GM19238 (cell line): ENCODE results near the gene TMEM30A.

Experiments used
- DNase-seq: peaks from one replicate; pipeline ENCODE4 v3.0.0; 2011; ENCODE audit warnings: low spot score; ENCODE audit not compliant: insufficient read length

TMEM30A gene

GRCh38 chr6:75284632-75285282 is at the start of gene TMEM30A:
Gene TMEM30A (minus strand): TSS chr6:75284792. CDS start chr6:75284638, 154 bp downstream.
- peak; percentile 79 for DNase-seq

DNA sequence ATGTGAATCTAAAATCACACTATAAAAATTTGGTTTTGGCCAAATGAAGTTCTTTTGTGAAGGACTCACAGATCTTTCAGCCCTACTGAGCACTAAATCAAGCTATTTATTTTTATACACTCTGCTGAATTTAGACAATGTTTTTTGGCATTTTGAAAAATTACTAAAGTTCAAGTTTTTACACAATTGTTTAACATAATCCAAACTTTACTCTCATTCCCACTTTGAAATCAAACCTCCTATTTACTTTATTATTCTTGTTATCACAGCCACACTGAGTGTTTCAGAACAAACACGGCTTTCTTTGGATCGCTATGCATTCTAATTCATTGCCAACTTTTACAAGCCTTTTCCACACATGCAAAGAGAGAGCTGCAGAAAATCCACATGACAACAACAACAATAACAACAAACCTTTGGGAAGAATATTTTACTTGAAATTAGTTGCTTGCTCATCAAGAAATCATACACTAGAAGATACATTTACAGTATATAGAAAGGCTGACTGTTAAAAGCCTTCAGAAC is 49.1 kb upstream of the TMEM30A start:
- no peak for DNase-seq

DNA sequence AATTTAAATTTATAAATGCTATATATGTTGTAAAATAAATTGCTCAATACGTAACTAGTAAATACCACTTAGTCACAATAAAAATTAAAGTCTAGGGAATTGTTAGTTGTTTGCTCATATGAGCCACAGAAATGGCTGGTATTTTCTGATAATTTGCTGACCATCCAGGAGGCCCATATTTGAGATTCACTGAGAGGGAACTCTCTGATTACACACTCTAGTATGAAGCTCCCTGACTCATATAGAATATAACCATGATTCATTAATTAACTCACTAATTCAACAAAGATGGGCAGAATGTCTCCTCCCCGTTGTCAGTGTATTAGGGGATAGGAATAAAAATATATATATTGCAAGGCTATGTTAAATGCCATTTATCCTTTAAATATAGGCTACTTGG is 46.6 kb upstream of the TMEM30A start:
- no peak for DNase-seq

- DNase-seq = no peak
Measured at GRCh38 chr6:75329703-75330102, 45.1 kb upstream of the TMEM30A start.

GRCh38 chr6:75327807-75328206 is 43.2 kb upstream of the TMEM30A start:
- no peak for DNase-seq

GRCh38 chr6:75326557-75327258 is 42.1 kb upstream of the TMEM30A start:
- DNase-seq = no peak

- no peak for DNase-seq
Measured at GRCh38 chr6:75318900-75319299, 34.3 kb upstream of the TMEM30A start.

DNA sequence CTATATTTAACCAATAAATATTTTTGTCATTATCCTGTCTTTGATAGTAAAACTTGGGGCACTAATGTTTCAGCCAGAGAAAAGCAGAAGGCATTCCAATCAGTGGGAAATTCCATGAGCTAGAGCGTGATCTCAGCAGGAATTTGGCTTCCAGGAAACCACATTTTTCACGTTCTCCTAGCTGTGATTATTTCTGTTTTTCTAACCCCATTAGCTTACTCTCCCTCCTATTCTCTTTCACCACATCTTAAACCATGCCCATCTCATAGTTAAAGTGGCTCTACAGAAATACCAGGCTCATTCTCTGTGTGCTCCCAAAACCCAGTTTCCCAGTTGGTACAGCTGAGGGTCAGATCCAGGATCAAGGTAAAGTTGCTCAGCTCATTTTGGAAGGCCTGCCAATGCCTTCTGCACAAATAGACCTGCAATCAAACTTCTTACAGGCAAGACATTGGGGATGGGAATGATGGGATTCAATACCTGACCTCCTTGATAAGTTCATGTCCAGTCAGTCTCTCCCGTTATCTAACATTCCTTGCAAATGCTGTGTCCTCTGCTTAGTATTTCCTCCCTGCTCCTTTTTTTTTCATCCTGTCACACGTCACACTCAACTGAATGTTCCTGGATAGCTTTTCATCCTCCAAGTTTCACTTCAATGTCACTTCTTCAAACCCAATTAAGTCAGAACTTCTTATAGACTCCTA is 33.1 kb upstream of the TMEM30A start:
- no peak for DNase-seq

DNA sequence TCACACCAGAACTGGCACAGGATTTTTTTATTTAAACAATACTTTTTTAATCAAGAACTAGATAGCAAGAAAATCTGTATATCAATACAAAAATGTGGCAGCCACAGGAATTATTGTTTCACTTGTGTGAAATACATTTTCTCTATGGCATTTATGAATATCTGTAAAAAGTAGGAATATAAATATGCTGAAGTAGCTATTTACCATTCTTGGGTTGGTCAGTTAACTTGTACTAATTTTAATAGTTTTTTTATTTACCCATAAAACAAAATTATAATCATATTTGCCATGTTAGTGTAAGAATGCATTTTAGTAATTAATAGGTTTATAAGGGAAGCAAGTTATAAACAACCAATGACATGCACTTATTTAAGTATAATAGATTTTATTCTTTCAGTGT is 31.4 kb upstream of the TMEM30A start:
- no peak for DNase-seq

GRCh38 chr6:75308250-75308988 is 23.8 kb upstream of the TMEM30A start:
- DNase-seq = no peak

DNA sequence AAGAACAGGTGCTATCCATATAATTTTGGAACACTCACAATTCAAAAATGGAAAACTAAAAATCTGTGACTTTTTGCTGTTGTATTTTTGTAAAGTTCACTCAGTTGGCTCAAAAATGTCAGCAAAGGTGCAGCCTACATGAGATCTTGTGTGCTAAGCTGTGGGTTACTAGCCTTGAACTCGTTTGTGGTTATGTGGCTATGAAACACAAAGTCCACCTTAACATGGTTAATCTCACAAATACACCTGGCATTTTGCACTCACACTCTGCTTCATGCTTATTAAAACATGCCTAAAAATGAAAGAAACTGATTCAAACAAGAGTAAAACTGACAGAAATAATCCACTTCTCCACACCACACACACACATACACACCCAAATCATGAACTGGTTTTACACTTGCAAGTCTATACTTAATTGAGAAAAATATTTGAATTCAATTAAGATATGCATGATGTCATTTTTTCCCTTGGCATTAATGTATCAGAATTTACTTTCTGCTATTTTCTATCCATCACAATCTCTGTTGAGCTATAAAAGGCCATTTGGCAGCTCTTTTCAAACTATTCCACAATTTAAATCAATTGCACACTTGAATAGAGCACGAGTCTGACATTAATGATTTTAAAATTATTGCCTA is 22.9 kb upstream of the TMEM30A start:
- no peak for DNase-seq

- no peak for DNase-seq
Measured at GRCh38 chr6:75306064-75306463, 21.5 kb upstream of the TMEM30A start.

GRCh38 chr6:75305573-75305972 is 21.0 kb upstream of the TMEM30A start:
- no peak for DNase-seq

DNA sequence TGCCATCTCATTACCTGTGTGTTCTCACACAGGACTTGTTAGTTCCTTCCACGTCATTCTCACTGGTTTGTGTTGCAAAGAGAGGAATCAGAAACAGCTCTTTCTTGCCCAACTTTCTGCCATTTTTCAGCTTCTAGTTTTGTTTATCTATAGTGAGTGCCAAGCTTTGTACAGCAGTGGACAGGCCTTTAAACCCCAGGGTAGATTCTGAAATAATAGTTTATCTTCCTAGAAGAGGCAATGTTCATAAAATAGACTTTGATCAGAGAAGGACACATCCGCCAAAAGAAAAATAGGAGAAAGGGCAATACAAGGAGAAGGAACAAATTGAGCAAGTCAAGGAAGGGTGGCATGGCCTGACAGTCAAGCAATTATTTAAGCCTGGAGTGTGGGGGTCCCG is 17.7 kb upstream of the TMEM30A start:
- DNase-seq = no peak

GRCh38 chr6:75301537-75301936 is 16.9 kb upstream of the TMEM30A start:
- no peak for DNase-seq

- no peak for DNase-seq
Measured at GRCh38 chr6:75301088-75301487, 16.5 kb upstream of the TMEM30A start.

DNA sequence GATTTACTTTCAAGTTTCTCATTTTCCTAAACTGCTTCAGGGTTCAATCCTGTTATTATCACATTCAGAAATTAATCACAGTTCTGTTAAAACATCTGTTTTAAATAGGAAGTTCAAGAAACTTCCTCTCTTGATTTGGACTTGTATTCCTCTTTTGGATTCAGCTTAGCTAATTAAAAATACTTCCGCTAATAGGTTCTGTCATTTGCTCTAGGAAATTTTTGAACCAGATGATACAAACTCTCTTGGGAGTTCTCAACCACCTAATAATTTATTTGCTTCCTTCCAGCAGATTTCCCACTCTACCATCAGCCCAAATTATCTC is 15.9 kb upstream of the TMEM30A start:
- no peak for DNase-seq

DNA sequence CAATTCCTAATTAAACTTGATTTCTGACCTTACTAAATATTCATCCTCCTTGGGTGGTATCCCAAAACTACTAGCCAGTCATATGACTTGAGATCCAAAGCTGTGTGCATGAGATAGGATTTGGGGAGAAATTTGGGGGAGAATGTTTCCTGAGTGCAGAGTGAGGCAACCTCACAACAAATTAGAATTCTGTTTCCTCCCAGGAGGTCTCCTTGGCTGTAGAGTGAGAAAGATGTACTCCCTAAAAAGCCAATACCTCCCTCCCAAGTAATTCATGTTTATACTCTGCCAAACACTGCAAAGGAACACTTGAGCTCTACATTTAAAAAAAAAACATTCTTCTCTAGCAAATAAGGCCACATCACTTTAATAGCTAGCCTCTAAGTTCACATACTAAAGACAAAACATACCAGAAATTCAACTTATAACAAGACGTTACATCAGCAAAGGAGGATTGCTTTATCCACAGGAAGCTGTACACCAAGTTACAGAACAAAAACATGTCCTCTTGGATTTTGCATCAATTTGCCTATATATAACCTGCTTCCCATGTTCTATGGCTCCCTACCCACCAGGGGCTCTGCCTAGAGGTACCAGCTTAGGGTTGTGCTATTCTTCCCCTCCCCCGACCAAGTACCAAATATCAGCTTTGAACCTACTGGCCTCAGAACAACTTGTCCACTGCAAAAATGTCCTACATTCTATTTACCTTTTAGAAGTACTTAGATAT is 15.4 kb upstream of the TMEM30A start:
- DNase-seq = no peak

DNA sequence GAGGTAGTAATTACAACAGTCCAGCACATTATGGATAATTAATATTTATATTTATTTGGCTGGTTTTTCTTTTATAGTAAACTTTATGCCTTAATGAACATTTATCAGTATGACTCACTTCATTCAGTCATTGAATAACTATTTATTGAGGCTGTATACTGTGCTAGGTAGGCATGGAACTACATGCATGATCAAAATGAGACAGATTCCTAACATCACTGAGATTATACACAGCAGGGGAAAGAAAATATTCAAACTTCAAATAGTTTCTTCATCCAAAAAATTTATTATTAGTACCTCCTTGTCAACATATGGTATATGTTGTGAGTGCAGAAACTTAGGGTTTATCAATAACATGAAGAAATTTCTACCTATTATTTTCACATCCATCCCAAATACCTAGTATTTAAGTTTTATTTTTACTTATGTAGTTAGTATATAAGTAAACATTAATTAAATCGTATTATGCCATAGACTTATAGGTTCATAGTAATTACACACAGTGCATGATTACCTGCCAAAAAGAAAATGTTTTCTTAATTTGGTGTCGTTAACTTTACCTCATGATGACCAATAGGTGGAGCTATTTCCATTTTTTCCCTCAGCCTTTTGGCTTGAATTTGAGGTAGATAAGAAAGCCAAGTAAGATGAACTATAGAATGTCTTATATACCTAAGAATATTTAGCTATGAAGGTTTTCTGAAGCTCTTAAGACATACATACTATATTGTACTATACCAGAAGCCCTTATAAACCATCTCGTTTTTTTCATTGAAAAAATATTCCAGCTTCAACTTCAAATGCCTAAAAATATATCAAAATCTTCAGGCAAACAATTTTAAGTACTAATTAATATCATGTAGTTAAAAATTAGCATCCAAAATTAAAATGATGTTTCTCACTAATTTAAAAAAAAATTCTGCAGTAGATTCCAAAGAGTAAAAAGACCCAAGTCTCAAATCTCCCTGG is 12.5 kb upstream of the TMEM30A start:
- no peak for DNase-seq
